Liver (tissue), 9 donors: ENCODE data around the gene LDOC1. TPM values are rescaled to one million over a fixed set of nuclear protein-coding genes. Genes with fewer than 3 reads are reported as not detected.
"Not testable (repeated sequence)": the region's sequence is repeated elsewhere in the genome, so short reads cannot be mapped to it uniquely, and the experiment has no call there.

Source experiments
- DNase-seq: peaks from one replicate; pipeline ENCODE4 v3.0.0-alpha.2; 2017; ENCODE audit warnings: low spot score
- H3K27ac ChIP-seq, 2 donors: one replicate each; pipeline ENCODE4 v1.7.0; 2013; ENCODE audit warnings: inconsistent platforms in 2 of 2, low read length in 2 of 2, control low read depth in 1 of 2, low read depth in 1 of 2, mild to moderate bottlenecking in 1 of 2
- H3K27me3 ChIP-seq, 4 donors: one replicate each; pipeline versions ENCODE4 v1.6.1 to v1.7.0; 2013; ENCODE audit warnings: low read length in 3 of 4, inconsistent platforms in 1 of 4, mild to moderate bottlenecking in 1 of 4, moderate library complexity in 1 of 4; ENCODE audit not compliant: control insufficient read depth in 4 of 4, insufficient read depth in 4 of 4
- H3K36me3 ChIP-seq, 4 donors: one replicate each; pipeline versions ENCODE4 v1.6.1 to v1.7.0; 2013; ENCODE audit warnings: low read length in 3 of 4, mild to moderate bottlenecking in 3 of 4, low read depth in 1 of 4, moderate library complexity in 1 of 4; ENCODE audit not compliant: control insufficient read depth in 4 of 4, insufficient read depth in 3 of 4
- H3K4me1 ChIP-seq, 4 donors: one replicate each; pipeline versions ENCODE4 v1.6.1 to v1.7.0; 2013; ENCODE audit warnings: low read length in 3 of 4, mild to moderate bottlenecking in 3 of 4, moderate library complexity in 1 of 4; ENCODE audit not compliant: control insufficient read depth in 4 of 4, insufficient read depth in 4 of 4
- H3K4me3 ChIP-seq, 3 donors: one replicate each; pipeline versions ENCODE4 v1.6.1 to v1.7.0; 2013; ENCODE audit warnings: low read length in 3 of 3, control low read depth in 1 of 3, low read depth in 1 of 3, mild to moderate bottlenecking in 1 of 3
- H3K9ac ChIP-seq, 2 donors: one replicate each; pipeline ENCODE4 v1.7.0; 2013; ENCODE audit warnings: low read length in 2 of 2, mild to moderate bottlenecking in 2 of 2, moderate library complexity in 2 of 2, control low read depth in 1 of 2, low read depth in 1 of 2
- H3K9me3 ChIP-seq, 4 donors: one replicate each; pipeline versions ENCODE4 v1.6.1 to v1.7.0; 2013; ENCODE audit warnings: low read length in 3 of 4; ENCODE audit not compliant: control insufficient read depth in 4 of 4
- ATF3 ChIP-seq: IDR thresholded peaks from 2 replicates; pipeline ENCODE4 v1.6.1; 2016; ENCODE audit warnings: antibody characterized with exemption
- EGR1 ChIP-seq, 2 donors: IDR thresholded peaks; 2 replicates each; pipeline ENCODE4 v1.6.1; 2016 to 2018; ENCODE audit warnings: antibody characterized with exemption in 2 of 2, low read depth in 2 of 2
- FOXA1 ChIP-seq: IDR thresholded peaks from 2 replicates; pipeline ENCODE4 v1.6.1; 2016; ENCODE audit warnings: antibody characterized with exemption
- FOXA2 ChIP-seq: IDR thresholded peaks from 2 replicates; pipeline ENCODE4 v1.6.1; 2016; ENCODE audit warnings: antibody characterized with exemption
- GABPA ChIP-seq, 2 donors: IDR thresholded peaks in 1 of 2; conservative IDR thresholded peaks in 1 of 2; 2 replicates each; pipeline ENCODE4 v1.6.1; 2016; ENCODE audit warnings: antibody characterized with exemption in 2 of 2, mild to moderate bottlenecking in 1 of 2, moderate library complexity in 1 of 2
- HNF4A ChIP-seq, 2 donors: conservative IDR thresholded peaks; 2 replicates each; pipeline ENCODE4 v1.6.1; 2016; ENCODE audit warnings: antibody characterized with exemption in 2 of 2, mild to moderate bottlenecking in 2 of 2
- HNF4G ChIP-seq: IDR thresholded peaks from 2 replicates; pipeline ENCODE4 v1.6.1; 2016; ENCODE audit warnings: antibody characterized with exemption
- JUND ChIP-seq, 2 donors: IDR thresholded peaks; 2 replicates each; pipeline ENCODE4 v1.6.1; 2016; ENCODE audit warnings: antibody characterized with exemption in 2 of 2
- NR2F2 ChIP-seq: IDR thresholded peaks from 2 replicates; pipeline ENCODE4 v1.6.1; 2016; ENCODE audit warnings: antibody characterized with exemption
- RAD21 ChIP-seq, 2 donors: IDR thresholded peaks; 2 replicates each; pipeline ENCODE4 v1.6.1; 2016; ENCODE audit warnings: antibody characterized with exemption in 2 of 2, mild to moderate bottlenecking in 2 of 2
- RXRA ChIP-seq, 2 donors: IDR thresholded peaks; 2 replicates each; pipeline ENCODE4 v1.6.1; 2017 to 2018; ENCODE audit warnings: antibody characterized with exemption in 2 of 2, mild to moderate bottlenecking in 1 of 2
- SP1 ChIP-seq: IDR thresholded peaks from 2 replicates; pipeline ENCODE4 v1.6.1; 2018; ENCODE audit warnings: antibody characterized with exemption, mild to moderate bottlenecking
- TAF1 ChIP-seq: conservative IDR thresholded peaks from 2 replicates; pipeline ENCODE4 v1.6.1; 2016; ENCODE audit warnings: antibody characterized with exemption, mild to moderate bottlenecking
- YY1 ChIP-seq: IDR thresholded peaks from 2 replicates; pipeline ENCODE4 v1.6.1; 2016; ENCODE audit warnings: antibody characterized with exemption, mild to moderate bottlenecking
- WGBS: extraction: QIAGEN DNeasy Blood & Tissue Kit; methylation state at CpG from one replicate; pipeline ENCODE4 v1.1.7; 2013; 5-methylcytosine and 5-hydroxymethylcytosine counted together
- polyA plus RNA-seq, 2 donors: library from polyadenylated mRNA; stranded (reverse) in 1 of 2; unstranded in 1 of 2; fragments of 200-250 nt in 1 of 2; fragments of >200 nt in 1 of 2; fragmentation: Nextera tagmentation in 1 of 2; extraction: Ambion mirVana in 1 of 2; gene quantifications; one replicate each; pipeline versions ENCODE4 v1.2.1 to v1.2.3, GENCODE V29; 2013 to 2015
- total RNA-seq, 2 donors: library from RNA; depleted of rRNA; stranded (reverse); fragments of >200 nt; gene quantifications; one replicate each; pipeline ENCODE4 v1.2.3, GENCODE V29; 2014
- TF ChIP-seq, protein P1 (sequence below): IDR thresholded peaks from 2 replicates; pipeline ENCODE4 v1.6.1; 2016; ENCODE audit warnings: antibody characterized with exemption
- TF ChIP-seq, protein P2 (sequence below): IDR thresholded peaks from 2 replicates; pipeline ENCODE4 v1.6.1; 2016; ENCODE audit warnings: antibody characterized with exemption
- TF ChIP-seq, protein P3 (sequence below): IDR thresholded peaks from 2 replicates; pipeline ENCODE4 v1.6.1; 2016; ENCODE audit warnings: antibody characterized with exemption, mild to moderate bottlenecking
- TF ChIP-seq, protein P4 (sequence below): fragments of 150-350 bp; IDR thresholded peaks from 2 replicates; pipeline ENCODE4 v1.5.1; 2017; ENCODE audit warnings: improper control_type of control experiment, low read depth, low read length; ENCODE audit not compliant: missing input control
- donor health status: healthy.
- donor health status: healthy.
- donor health status: healthy.
- donor health status: healthy.
- donor health status: healthy.

LDOC1 gene
- total and polyA plus RNA-seq, 4 donors = 0.59 to 12.9 (median 2.9) TPM

- H3K36me3 ChIP-seq = no peaks in the 10 kb centered on the region
- no peaks in the 10 kb centered on the region for H3K9me3 ChIP-seq
- WGBS = 96% methylated on average over 3 of the region's 3 CpGs
- TF ChIP-seq NR2F2 = no peak
- no peak overlapping the region for H3K27ac ChIP-seq
- no peak overlapping the region for H3K4me3 ChIP-seq
- H3K4me1 ChIP-seq = no peaks in the 10 kb centered on the region
- peaks cover 0 to 2% (median 0%) of the 10 kb centered on the region in 4 donors for H3K27me3 ChIP-seq
- DNase-seq = no peak
- H3K9ac ChIP-seq = no peak overlapping the region
Measured at GRCh38 chrX:141201962-141202361, 25.0 kb upstream of the LDOC1 start.

DNA sequence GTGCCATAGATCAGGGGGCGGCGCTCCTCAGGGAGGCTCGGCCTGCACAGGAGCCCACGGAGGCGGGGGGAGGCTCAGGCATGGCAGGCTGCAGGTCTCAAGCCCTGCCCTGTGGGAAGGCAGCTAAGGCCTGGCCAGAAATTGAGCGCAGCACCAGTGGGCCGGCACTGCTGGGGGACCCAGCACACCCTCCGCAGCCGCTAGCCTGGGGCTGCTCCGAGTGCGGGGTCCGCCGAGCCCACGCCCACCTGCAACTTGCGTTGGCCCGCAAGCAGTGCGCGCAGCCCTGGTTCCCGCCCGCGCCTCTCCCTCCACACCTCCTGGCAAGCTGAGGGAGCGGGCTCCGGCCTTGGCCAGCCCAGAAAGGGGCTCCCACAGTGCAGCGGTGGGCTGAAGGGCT is 11.6 kb upstream of the LDOC1 start:
- WGBS = 97% methylated on average over 24 of the region's 24 CpGs
- H3K4me1 ChIP-seq, H3K27ac ChIP-seq, H3K9me3 ChIP-seq, H3K4me3 ChIP-seq, DNase-seq, H3K36me3 ChIP-seq, H3K9ac ChIP-seq, H3K27me3 ChIP-seq: not testable (repeated sequence)

GRCh38 chrX:141185366-141185765 is 8.4 kb upstream of the LDOC1 start:
- no peak overlapping the region for H3K4me3 ChIP-seq
- no peaks in the 10 kb centered on the region for H3K9me3 ChIP-seq
- 89% methylated on average over 5 of the region's 5 CpGs for WGBS

More at GRCh38 chrX:141185366-141185765, 8.4 kb upstream of the LDOC1 start:
- no peaks in the 10 kb centered on the region for H3K27me3 ChIP-seq
- H3K9ac ChIP-seq = no peak overlapping the region
- TF ChIP-seq GABPA (IDR thresholded peaks at IDR 0.05 in 1 of 2, conservative IDR thresholded peaks at IDR 0.05 in 1 of 2) (no peak), ATF3 (no peak), FOXA2 (no peak), HNF4G (no peak), SP1 (no peak), NR2F2 (no peak), RAD21 (IDR thresholded peaks at IDR 0.05) (no peak), TAF1 (no peak), YY1 (no peak), FOXA1 (no peak), RXRA (IDR thresholded peaks at IDR 0.05) (no peak), HNF4A (conservative IDR thresholded peaks at IDR 0.05) (no peak), JUND (IDR thresholded peaks at IDR 0.05) (no peak), EGR1 (IDR thresholded peaks at IDR 0.05; ENCODE audit: low read depth in 2 of 2) (no peak)
- TF ChIP-seq, protein P1, sequence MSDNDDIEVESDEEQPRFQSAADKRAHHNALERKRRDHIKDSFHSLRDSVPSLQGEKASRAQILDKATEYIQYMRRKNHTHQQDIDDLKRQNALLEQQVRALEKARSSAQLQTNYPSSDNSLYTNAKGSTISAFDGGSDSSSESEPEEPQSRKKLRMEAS = no peak
- TF ChIP-seq, protein P2, sequence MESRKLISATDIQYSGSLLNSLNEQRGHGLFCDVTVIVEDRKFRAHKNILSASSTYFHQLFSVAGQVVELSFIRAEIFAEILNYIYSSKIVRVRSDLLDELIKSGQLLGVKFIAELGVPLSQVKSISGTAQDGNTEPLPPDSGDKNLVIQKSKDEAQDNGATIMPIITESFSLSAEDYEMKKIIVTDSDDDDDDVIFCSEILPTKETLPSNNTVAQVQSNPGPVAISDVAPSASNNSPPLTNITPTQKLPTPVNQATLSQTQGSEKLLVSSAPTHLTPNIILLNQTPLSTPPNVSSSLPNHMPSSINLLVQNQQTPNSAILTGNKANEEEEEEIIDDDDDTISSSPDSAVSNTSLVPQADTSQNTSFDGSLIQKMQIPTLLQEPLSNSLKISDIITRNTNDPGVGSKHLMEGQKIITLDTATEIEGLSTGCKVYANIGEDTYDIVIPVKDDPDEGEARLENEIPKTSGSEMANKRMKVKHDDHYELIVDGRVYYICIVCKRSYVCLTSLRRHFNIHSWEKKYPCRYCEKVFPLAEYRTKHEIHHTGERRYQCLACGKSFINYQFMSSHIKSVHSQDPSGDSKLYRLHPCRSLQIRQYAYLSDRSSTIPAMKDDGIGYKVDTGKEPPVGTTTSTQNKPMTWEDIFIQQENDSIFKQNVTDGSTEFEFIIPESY = no peak
- TF ChIP-seq, protein P3, sequence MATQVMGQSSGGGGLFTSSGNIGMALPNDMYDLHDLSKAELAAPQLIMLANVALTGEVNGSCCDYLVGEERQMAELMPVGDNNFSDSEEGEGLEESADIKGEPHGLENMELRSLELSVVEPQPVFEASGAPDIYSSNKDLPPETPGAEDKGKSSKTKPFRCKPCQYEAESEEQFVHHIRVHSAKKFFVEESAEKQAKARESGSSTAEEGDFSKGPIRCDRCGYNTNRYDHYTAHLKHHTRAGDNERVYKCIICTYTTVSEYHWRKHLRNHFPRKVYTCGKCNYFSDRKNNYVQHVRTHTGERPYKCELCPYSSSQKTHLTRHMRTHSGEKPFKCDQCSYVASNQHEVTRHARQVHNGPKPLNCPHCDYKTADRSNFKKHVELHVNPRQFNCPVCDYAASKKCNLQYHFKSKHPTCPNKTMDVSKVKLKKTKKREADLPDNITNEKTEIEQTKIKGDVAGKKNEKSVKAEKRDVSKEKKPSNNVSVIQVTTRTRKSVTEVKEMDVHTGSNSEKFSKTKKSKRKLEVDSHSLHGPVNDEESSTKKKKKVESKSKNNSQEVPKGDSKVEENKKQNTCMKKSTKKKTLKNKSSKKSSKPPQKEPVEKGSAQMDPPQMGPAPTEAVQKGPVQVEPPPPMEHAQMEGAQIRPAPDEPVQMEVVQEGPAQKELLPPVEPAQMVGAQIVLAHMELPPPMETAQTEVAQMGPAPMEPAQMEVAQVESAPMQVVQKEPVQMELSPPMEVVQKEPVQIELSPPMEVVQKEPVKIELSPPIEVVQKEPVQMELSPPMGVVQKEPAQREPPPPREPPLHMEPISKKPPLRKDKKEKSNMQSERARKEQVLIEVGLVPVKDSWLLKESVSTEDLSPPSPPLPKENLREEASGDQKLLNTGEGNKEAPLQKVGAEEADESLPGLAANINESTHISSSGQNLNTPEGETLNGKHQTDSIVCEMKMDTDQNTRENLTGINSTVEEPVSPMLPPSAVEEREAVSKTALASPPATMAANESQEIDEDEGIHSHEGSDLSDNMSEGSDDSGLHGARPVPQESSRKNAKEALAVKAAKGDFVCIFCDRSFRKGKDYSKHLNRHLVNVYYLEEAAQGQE = no peak
- TF ChIP-seq, protein P4, sequence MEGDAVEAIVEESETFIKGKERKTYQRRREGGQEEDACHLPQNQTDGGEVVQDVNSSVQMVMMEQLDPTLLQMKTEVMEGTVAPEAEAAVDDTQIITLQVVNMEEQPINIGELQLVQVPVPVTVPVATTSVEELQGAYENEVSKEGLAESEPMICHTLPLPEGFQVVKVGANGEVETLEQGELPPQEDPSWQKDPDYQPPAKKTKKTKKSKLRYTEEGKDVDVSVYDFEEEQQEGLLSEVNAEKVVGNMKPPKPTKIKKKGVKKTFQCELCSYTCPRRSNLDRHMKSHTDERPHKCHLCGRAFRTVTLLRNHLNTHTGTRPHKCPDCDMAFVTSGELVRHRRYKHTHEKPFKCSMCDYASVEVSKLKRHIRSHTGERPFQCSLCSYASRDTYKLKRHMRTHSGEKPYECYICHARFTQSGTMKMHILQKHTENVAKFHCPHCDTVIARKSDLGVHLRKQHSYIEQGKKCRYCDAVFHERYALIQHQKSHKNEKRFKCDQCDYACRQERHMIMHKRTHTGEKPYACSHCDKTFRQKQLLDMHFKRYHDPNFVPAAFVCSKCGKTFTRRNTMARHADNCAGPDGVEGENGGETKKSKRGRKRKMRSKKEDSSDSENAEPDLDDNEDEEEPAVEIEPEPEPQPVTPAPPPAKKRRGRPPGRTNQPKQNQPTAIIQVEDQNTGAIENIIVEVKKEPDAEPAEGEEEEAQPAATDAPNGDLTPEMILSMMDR = no peak
- H3K36me3 ChIP-seq = no peaks in the 10 kb centered on the region
- no peaks in the 10 kb centered on the region for H3K4me1 ChIP-seq
- DNase-seq = no peak
- no peak overlapping the region for H3K27ac ChIP-seq
